HEK293T (cell line): ENCODE results near the gene FRMD4B.

ENCODE experiments used
- ARNT ChIP-seq: fragments of 450-650 bp; IDR thresholded peaks from 2 replicates; pipeline ENCODE4 v1.6.1; 2017; ENCODE audit warnings: mild to moderate bottlenecking
- BHLHE40 ChIP-seq: fragments of 450-650 bp; IDR thresholded peaks from 2 replicates; pipeline ENCODE4 v1.6.1; 2016; ENCODE audit warnings: mild to moderate bottlenecking, moderate library complexity, borderline replicate concordance
- CTBP1 ChIP-seq: fragments of 450-650 bp; IDR thresholded peaks from 2 replicates; pipeline ENCODE4 v1.6.1; 2016; ENCODE audit warnings: borderline replicate concordance
- FOXM1 ChIP-seq: fragments of 450-650 bp; IDR thresholded peaks from 2 replicates; pipeline ENCODE4 v1.6.1; 2017; ENCODE audit warnings: mild to moderate bottlenecking, borderline replicate concordance
- SP1 ChIP-seq: fragments of 450-650 bp; IDR thresholded peaks from 2 replicates; pipeline ENCODE4 v1.6.1; 2017

DNA sequence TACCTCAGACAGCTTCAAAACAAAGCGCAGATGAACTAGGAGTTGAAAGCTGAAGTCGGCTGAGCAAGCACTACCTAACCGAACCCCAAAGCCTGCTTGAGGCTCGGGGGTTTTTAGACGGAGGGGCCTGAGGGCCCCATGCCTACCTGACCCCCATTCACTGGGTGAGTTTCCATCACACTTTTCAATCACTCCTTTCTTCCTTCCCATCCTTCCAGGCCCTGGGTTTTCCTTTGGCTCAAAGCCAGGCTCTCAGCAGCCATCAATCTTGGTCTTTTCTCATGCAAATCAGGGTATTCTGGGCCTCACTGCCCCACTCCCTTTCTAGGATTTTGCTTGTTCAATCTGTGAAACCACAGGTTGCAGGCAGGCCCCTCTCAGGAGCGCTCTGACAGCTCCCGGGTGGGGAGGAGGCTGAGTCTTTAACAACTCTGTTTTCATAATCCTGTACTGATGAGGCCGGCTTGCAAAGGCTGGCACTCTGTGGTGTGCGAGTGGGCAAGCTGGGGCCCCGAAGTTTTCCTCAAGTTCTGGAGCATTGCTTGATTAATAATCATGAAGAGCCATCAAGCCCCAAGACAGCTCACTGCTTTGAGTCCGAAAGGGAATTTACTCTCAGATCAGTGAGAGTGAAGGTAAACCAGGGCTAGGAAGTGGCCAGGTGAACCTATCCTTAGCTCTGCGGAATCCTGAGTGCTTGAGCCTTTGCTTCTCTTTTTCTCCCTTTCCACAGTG, 97.6 kb downstream of the FRMD4B start:
- TF ChIP-seq CTBP1 (no peak), ARNT (no peak), BHLHE40 (no peak), SP1 (no peak), FOXM1 (no peak)
